ENCODE data around the gene TSC1.

TSC1 gene

GRCh38 chr9:132937463-132937901 lies 6.9 kb downstream of the TSC1 start:
- H3K9me3 ChIP-seq (replicated peaks; ENCODE audit: insufficient read depth, low read length), result no peaks in the 10 kb centered on the region

GRCh38 chr9:132935026-132935425 lies 9.4 kb downstream of the TSC1 start:
- Histone ChIP-seq H3K4me3 (ENCODE audit: low read length) (no peak overlapping the region), H3F3A (ENCODE audit: insufficient read depth, low read length) (no peaks in the 10 kb centered on the region), H3K4me1 (ENCODE audit: low read length) (no peaks in the 10 kb centered on the region), H3K9ac (ENCODE audit: low read length) (no peak overlapping the region), H3K27me3 (replicated peaks; ENCODE audit: insufficient read depth, low read length) (no peaks in the 10 kb centered on the region), H3K27ac (ENCODE audit: low read length) (no peak overlapping the region), H3K36me3 (replicated peaks; ENCODE audit: insufficient read depth, low read length) (peaks cover 6% of the 10 kb centered on the region; the same call in 1 of the 2 replicates), H3K79me2 (ENCODE audit: low read length) (peaks cover 48% of the 10 kb centered on the region), H3K9me2 (replicated peaks; ENCODE audit: insufficient read depth, low read length) (no peaks in the 10 kb centered on the region), H3K9me3 (replicated peaks; ENCODE audit: insufficient read depth, low read length) (no peaks in the 10 kb centered on the region), H3K4me2 (ENCODE audit: low read depth, low read length) (no peak overlapping the region), H2AFZ (ENCODE audit: low read length) (no peak overlapping the region), H4K20me1 (ENCODE audit: insufficient read depth, low read length) (no peaks in the 10 kb centered on the region)
- no peak for DNase-seq
- TF ChIP-seq EZH2phosphoT487 (IDR thresholded peaks at IDR 0.05; ENCODE audit: low read length), result no peak
- no peak for TF ChIP-seq CTCF (IDR thresholded peaks at IDR 0.05; ENCODE audit: low read length)
- TF ChIP-seq EZH2 (optimal IDR thresholded peaks at IDR 0.05; ENCODE audit: low read depth, low read length), result no peak

More at GRCh38 chr9:132937463-132937901, 6.9 kb downstream of the TSC1 start:
- DNase-seq, result no peak
- Histone ChIP-seq H3F3A (ENCODE audit: insufficient read depth, low read length) (0 out of 2 replicates have a peak, but pooled peaks cover 5% of the 10 kb centered on the region), H3K79me2 (ENCODE audit: low read length) (peaks cover 69% of the 10 kb centered on the region), H3K36me3 (replicated peaks; ENCODE audit: insufficient read depth, low read length) (no peaks in the 10 kb centered on the region), H3K4me1 (ENCODE audit: low read length) (peaks cover 10% of the 10 kb centered on the region), H3K27me3 (replicated peaks; ENCODE audit: insufficient read depth, low read length) (no peaks in the 10 kb centered on the region), H3K9me2 (replicated peaks; ENCODE audit: insufficient read depth, low read length) (no peaks in the 10 kb centered on the region), H3K4me2 (ENCODE audit: low read depth, low read length) (no peak overlapping the region), H3K9ac (ENCODE audit: low read length) (no peak overlapping the region), H4K20me1 (ENCODE audit: insufficient read depth, low read length) (no peaks in the 10 kb centered on the region; the same call in 1 of the 2 replicates), H3K4me3 (ENCODE audit: low read length) (no peak overlapping the region), H2AFZ (ENCODE audit: low read length) (no peak overlapping the region), H3K27ac (ENCODE audit: low read length) (no peak overlapping the region)
- no peak for TF ChIP-seq EZH2phosphoT487 (IDR thresholded peaks at IDR 0.05; ENCODE audit: low read length)
- TF ChIP-seq EZH2 (optimal IDR thresholded peaks at IDR 0.05; ENCODE audit: low read depth, low read length), result no peak
- TF ChIP-seq CTCF (IDR thresholded peaks at IDR 0.05; ENCODE audit: low read length), result no peak

- H3K27ac ChIP-seq (ENCODE audit: low read length), result no peak overlapping the region
- H3K4me2 ChIP-seq (ENCODE audit: low read depth, low read length), result no peak overlapping the region
- H3K4me1 ChIP-seq (ENCODE audit: low read length), result no peaks in the 10 kb centered on the region
- H3K27me3 ChIP-seq (replicated peaks; ENCODE audit: insufficient read depth, low read length), result no peaks in the 10 kb centered on the region
- no peaks in the 10 kb centered on the region for H4K20me1 ChIP-seq (ENCODE audit: insufficient read depth, low read length)
- no peak overlapping the region for H3K9ac ChIP-seq (ENCODE audit: low read length)
- no peak for DNase-seq
- H3F3A ChIP-seq (ENCODE audit: insufficient read depth, low read length), result no peaks in the 10 kb centered on the region
- H3K79me2 ChIP-seq (ENCODE audit: low read length), result peaks cover 14% of the 10 kb centered on the region
- no peaks in the 10 kb centered on the region for H3K9me2 ChIP-seq (replicated peaks; ENCODE audit: insufficient read depth, low read length)
- no peak overlapping the region for H3K4me3 ChIP-seq (ENCODE audit: low read length)
- H3K36me3 ChIP-seq (replicated peaks; ENCODE audit: insufficient read depth, low read length), result peaks cover 13% of the 10 kb centered on the region
- no peak overlapping the region for H2AFZ ChIP-seq (ENCODE audit: low read length)
- TF ChIP-seq EZH2 (optimal IDR thresholded peaks at IDR 0.05; ENCODE audit: low read depth, low read length) (no peak), CTCF (IDR thresholded peaks at IDR 0.05; ENCODE audit: low read length) (no peak), EZH2phosphoT487 (IDR thresholded peaks at IDR 0.05; ENCODE audit: low read length) (no peak)
- no peaks in the 10 kb centered on the region for H3K9me3 ChIP-seq (replicated peaks; ENCODE audit: insufficient read depth, low read length)
These were observed 13.2 kb downstream of the TSC1 start for GRCh38 chr9:132931178-132931735.
